Measurements from ENCODE around the gene PCYT2.
A peak's percentile ranks its signal among the peaks of the same experiment; 100 is the strongest.
"Not testable (repeated sequence)": the region's sequence is repeated elsewhere in the genome, so short reads cannot be mapped to it uniquely, and the experiment has no call there.

Gene PCYT2

DNA sequence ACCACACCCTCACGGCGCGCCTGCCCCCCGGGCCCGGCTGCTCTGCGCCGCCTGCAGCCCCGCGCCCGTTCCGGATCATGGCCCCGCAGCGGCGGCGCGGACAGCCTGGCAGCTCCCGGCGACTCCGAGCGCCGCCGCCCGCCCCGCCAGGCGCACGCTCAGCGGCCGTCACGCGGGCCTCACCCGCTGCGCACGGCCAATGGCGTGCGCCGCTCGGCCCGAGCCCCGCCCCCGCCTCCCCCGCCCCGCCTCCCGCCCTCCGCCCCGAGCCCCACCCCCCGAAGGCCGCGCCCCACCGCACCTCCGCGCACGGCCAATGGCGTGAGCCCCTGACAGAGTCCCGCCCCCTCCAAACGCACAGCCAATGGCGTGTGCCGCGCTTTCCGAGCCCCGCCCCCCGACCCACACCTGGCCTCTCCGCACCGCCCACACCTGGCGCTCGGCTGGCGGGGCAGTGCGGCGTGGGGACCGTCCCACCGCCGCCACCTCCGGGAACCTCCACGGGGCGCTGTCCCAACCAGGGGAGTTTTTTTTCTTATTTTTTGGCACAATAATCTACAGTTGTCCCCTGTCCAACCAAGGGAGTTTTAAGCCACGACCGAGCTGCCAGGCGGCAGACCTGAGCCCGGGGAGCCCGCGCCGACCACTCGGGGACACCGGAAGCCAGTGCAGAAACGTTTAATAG is at the start of gene PCYT2:
TSS of gene PCYT2 (minus strand) at position 123 of the 685 bp plus-strand sequence. CDS start at position 79, 44 bp downstream.
- Mint-ChIP-seq H3K4me3 (peak within 1 kb of the TSS; percentile 90), H3K27ac (peak within 1 kb of the TSS; percentile 81), H3K9me3 (no peaks in the 10 kb centered on the region), H3K27me3 (no peaks in the 10 kb centered on the region), H3K36me3 (peaks cover 43% of the 10 kb centered on the region), H3K4me1 (peaks cover 27% of the 10 kb centered on the region)
- CTCF ChIA-PET, result no interaction called here
- DNase-seq, result peak; percentile 94

DNA sequence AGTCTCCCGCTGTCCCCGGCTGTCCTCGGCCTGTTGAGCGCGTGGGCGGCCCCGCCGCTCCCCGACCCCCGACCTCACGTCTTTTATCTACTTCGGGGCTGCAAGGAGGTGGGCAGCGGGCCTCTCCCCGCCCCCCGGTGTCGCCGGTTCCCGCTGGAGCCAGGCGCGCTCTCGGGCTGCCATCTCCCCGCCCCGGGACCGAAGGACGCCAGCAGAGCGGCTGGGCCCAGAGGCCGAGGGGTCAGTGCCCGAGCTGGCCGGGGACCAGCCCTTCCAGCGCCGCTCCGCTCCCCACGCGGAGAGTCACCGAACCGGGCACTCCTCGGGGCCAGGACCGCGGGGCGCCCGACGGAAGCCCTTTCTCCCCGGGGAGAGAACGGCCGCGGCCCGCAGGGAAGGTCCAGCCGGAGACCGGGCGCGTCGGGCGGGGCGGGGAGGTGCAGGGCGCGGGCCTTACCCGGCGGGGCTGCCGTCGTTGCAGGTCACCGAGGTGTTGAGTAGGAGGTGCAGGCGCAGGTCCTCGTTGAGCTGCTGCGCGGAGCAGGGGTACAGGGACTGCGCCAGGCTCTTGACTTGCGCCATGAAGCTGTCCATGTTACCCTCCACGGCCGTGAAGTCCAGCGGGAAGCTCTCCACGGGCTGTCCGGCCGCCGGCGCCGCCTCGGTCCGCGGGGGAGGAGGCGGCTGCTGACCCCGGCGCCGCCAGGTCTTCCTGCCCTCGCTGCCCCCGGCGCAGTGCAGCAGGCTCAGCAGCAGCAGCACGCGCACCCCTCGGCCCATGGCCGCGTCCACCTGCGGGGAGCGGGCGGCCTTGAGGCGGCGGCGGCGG is 49.1 kb upstream of the PCYT2 start:
- Mint-ChIP-seq H3K4me1 (peaks cover 6% of the 10 kb centered on the region), H3K4me3 (no peak overlapping the region), H3K27ac (no peak overlapping the region), H3K9me3 (no peaks in the 10 kb centered on the region), H3K27me3 (peaks cover 78% of the 10 kb centered on the region), H3K36me3 (no peaks in the 10 kb centered on the region)
- CTCF ChIA-PET, result interaction anchor here (0.6 to 4.7 kb wide), 14 partner anchors 8 to 343 kb away, joined by 3 to 103 read pairs (median 4); partner anchors contain the start of genes CENPX, DCXR and LRRC45
- DNase-seq, result no peak

DNA sequence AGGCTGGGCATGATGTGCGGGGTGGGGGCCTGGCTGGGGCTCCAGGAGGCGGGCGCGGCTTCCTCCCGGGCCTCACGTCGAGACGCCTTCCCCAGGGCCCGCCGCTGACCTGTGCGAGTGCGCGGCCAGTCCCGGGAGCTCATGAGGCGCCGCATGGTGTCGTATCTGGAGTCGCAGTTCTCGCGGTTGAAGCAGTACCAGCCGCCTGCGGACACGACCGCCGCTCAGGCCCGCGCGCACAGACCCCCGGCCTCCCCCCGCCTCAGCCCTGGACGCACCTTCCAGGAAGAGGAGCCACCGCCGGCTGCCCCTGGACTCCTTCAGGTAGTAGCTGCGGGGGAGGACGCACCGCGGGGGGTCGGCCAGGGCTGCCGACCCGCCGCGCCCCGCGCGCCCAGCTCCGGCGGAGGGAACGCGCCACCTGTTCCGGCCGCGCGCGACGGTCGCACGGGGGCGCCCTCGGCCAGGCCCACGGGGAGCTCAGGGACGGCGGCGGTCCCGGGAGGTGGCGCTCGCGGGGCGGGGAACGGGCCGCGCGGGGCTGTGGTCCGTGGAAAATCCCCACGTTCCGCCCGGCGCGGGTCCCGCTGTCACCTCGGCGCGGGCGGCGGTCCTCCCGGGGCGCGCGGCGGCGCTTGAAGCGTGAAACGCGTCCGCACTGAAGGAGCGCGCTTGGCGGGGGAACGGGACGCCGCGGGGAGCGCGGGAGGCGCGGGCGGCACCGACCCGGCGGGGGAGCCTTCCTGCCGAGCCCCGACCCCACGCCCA is 48.3 kb upstream of the PCYT2 start:
- peak; percentile 82 for DNase-seq
- H3K4me1 Mint-ChIP-seq, result peaks cover 6% of the 10 kb centered on the region
- peaks cover 75% of the 10 kb centered on the region for H3K27me3 Mint-ChIP-seq
- H3K9me3 Mint-ChIP-seq, result no peaks in the 10 kb centered on the region
- no peak overlapping the region for H3K27ac Mint-ChIP-seq
- no peak overlapping the region for H3K4me3 Mint-ChIP-seq
- CTCF ChIA-PET, result interaction anchor here (0.7 to 4.7 kb wide), 19 partner anchors 9 to 344 kb away, joined by 3 to 103 read pairs (median 4); partner anchors contain the start of genes ASPSCR1, CENPX, DCXR and LRRC45
- H3K36me3 Mint-ChIP-seq, result no peaks in the 10 kb centered on the region

DNA sequence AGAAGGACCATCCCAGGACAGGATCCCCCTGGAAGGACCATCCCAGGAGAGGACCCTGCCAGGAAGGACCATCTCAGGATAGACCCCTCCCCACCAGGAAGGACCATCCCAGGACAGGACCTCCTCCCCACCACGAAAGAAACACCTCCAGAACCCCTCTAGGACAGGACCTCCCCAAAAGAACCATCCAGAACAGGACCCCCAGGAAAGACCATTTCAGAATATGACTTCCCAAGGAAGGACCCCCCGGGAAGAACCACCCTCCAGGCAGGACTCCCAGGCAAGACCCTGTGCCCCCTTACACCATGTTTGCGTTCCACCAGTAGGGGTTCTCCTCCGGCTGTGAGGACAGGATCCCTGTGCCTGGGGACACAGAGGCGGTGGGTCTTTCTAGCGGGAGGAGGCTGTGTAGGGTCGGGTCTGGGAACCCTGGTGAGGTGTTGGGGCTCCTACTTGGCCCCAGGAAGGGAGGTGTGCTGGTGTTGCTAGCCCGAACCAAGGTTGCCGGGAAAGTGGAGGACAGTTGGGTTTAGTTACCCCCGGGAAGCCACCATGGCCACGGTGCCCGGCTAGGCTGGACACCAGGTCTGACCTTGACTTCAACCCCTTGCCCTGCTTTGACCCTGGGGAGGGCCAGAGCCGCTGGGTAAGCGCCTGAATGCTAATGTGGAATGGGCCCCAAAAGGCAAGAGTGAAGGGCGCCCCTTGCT is 47.6 kb upstream of the PCYT2 start:
- Mint-ChIP-seq H3K4me1 (peaks cover 6% of the 10 kb centered on the region), H3K9me3 (no peaks in the 10 kb centered on the region), H3K4me3 (peak overlapping the region; percentile 45), H3K27ac (no peak overlapping the region), H3K36me3 (no peaks in the 10 kb centered on the region), H3K27me3 (peaks cover 68% of the 10 kb centered on the region)
- DNase-seq, result no peak
- CTCF ChIA-PET, result interaction anchor here (0.7 to 4.7 kb wide), 19 partner anchors 10 to 345 kb away, joined by 3 to 103 read pairs (median 4); partner anchors contain the start of genes ASPSCR1, CENPX, DCXR and LRRC45

- peaks cover 67% of the 10 kb centered on the region for H3K27me3 Mint-ChIP-seq
- H3K4me3 Mint-ChIP-seq, result no peak overlapping the region
- H3K36me3 Mint-ChIP-seq, result no peaks in the 10 kb centered on the region
- peaks cover 6% of the 10 kb centered on the region for H3K4me1 Mint-ChIP-seq
- CTCF ChIA-PET, result interaction anchor here (0.7 kb wide), 1 partner anchor 63 kb away, joined by 3 read pairs; no protein-coding TSS in a partner anchor
- H3K9me3 Mint-ChIP-seq, result no peaks in the 10 kb centered on the region
- no peak overlapping the region for H3K27ac Mint-ChIP-seq
- no peak for DNase-seq
Observed at GRCh38 chr17:81957691-81958432, 46.7 kb upstream of the PCYT2 start.

- H3K27me3 Mint-ChIP-seq, result peaks cover 65% of the 10 kb centered on the region
- no peak overlapping the region for H3K4me3 Mint-ChIP-seq
- CTCF ChIA-PET, result interaction anchor here (5.3 kb wide), 1 partner anchor 64 kb away, joined by 23 read pairs; the partner anchor contains the start of gene CENPX
- H3K36me3 Mint-ChIP-seq, result no peaks in the 10 kb centered on the region
- H3K4me1 Mint-ChIP-seq, result peaks cover 6% of the 10 kb centered on the region
- DNase-seq, result no peak
- no peaks in the 10 kb centered on the region for H3K9me3 Mint-ChIP-seq
- H3K27ac Mint-ChIP-seq, result no peak overlapping the region
Observed at GRCh38 chr17:81956607-81957589, 45.7 kb upstream of the PCYT2 start.

GRCh38 chr17:81955756-81956544 is 44.8 kb upstream of the PCYT2 start:
- no peak overlapping the region for H3K27ac Mint-ChIP-seq
- H3K4me1 Mint-ChIP-seq, result peaks cover 9% of the 10 kb centered on the region
- no peak for DNase-seq
- H3K36me3 Mint-ChIP-seq, result no peaks in the 10 kb centered on the region
- no peak overlapping the region for H3K4me3 Mint-ChIP-seq
- no peaks in the 10 kb centered on the region for H3K9me3 Mint-ChIP-seq
- CTCF ChIA-PET, result interaction anchor here (5.3 kb wide), 1 partner anchor 65 kb away, joined by 23 read pairs; the partner anchor contains the start of gene CENPX
- H3K27me3 Mint-ChIP-seq, result peaks cover 68% of the 10 kb centered on the region

DNA sequence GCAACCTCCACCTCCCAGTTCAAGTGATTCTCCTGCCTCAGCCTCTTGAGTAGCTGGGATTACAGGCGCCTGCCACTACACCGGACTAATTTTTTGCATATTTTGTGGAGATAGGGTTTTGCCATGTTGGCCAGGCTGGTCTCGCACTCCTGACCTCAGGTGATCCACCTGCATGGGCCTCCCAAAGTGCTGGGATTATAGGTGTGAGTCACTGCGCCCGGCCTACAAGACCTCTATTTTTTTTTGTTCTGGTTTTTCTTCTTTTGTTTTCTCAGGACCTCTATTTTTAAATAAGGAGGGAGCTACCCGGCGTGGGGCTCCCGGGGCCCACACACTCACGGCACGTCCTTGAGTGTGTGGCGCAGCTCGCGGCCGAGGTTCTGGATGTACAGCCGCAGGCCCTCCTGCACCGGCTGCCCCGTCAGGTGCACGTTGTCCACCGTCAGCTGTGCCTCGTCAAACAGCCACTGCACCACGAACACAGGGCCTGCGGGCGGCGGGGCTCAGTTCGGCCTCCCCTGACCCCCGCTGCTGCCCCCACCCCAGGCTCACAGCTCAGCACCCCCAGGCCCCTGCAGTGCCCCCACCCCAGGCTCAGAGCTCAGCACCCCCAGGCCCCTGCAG is 44.0 kb upstream of the PCYT2 start:
- H3K9me3 Mint-ChIP-seq, result no peaks in the 10 kb centered on the region
- H3K36me3 Mint-ChIP-seq, result no peaks in the 10 kb centered on the region
- peaks cover 9% of the 10 kb centered on the region for H3K4me1 Mint-ChIP-seq
- H3K4me3 Mint-ChIP-seq, result no peak overlapping the region
- H3K27ac Mint-ChIP-seq, result no peak overlapping the region
- peaks cover 69% of the 10 kb centered on the region for H3K27me3 Mint-ChIP-seq
- no peak for DNase-seq
- CTCF ChIA-PET, result interaction anchor here (2.6 to 5.3 kb wide), 2 partner anchors 66 to 220 kb away, joined by 8 to 23 read pairs; partner anchors contain the start of gene CENPX

GRCh38 chr17:81954131-81955057 is 43.2 kb upstream of the PCYT2 start:
- H3K4me1 Mint-ChIP-seq, result peaks cover 9% of the 10 kb centered on the region

GRCh38 chr17:81953443-81953842 is 42.2 kb upstream of the PCYT2 start:
- H3K27ac Mint-ChIP-seq, H3K4me3 Mint-ChIP-seq, DNase-seq, H3K4me1 Mint-ChIP-seq, H3K9me3 Mint-ChIP-seq, H3K36me3 Mint-ChIP-seq: not testable (repeated sequence)
- peaks cover 56% of the 10 kb centered on the region for H3K27me3 Mint-ChIP-seq
- CTCF ChIA-PET, result interaction anchor here (2.6 to 5.3 kb wide), 2 partner anchors 68 to 218 kb away, joined by 8 to 23 read pairs; partner anchors contain the start of gene CENPX

More at GRCh38 chr17:81954131-81955057, 43.2 kb upstream of the PCYT2 start:
- Mint-ChIP-seq H3K27ac (no peak overlapping the region), H3K36me3 (no peaks in the 10 kb centered on the region), H3K27me3 (peaks cover 65% of the 10 kb centered on the region), H3K4me3 (no peak overlapping the region), H3K9me3 (no peaks in the 10 kb centered on the region)
- DNase-seq, result no peak
- CTCF ChIA-PET, result interaction anchor here (2.6 to 5.3 kb wide), 2 partner anchors 67 to 219 kb away, joined by 8 to 23 read pairs; partner anchors contain the start of gene CENPX

Measured in activated naive CD4-positive, alpha-beta T cell treated with anti-CD3 and anti-CD28 coated beads, Interleukin-2, amount 10 ng/mL, durations not matched to agents 7 days and 5 days (primary cell).